HepG2 (cell line): Measurements from ENCODE around the gene KRCC1. TPM values are rescaled to one million over a fixed set of nuclear protein-coding genes. Genes with fewer than 3 reads are reported as not detected.

Source experiments
- CHD2 ChIP-seq: IDR thresholded peaks from 2 replicates; pipeline ENCODE4 v1.6.1; 2011; ENCODE audit warnings: low read depth, low read length, improper control_type of control experiment
- NAIF1 ChIP-seq: sonication (generic); formaldehyde crosslinking; IDR thresholded peaks from 2 replicates; pipeline ENCODE4 v1.5.0; 2020; ENCODE audit warnings: mild to moderate bottlenecking, missing genetic modification reagents, borderline replicate concordance
- POLR2G ChIP-seq: fragments of 200-400 bp; formaldehyde crosslinking; IDR thresholded peaks from 2 replicates; pipeline ENCODE4 v1.6.1; 2018; ENCODE audit warnings: mild to moderate bottlenecking, low read depth, low read length, moderate library complexity
- TRAFD1 ChIP-seq: sonication (generic); formaldehyde crosslinking; IDR thresholded peaks from 2 replicates; pipeline ENCODE4 v1.5.1; 2020; ENCODE audit warnings: missing genetic modification reagents, mild to moderate bottlenecking, borderline replicate concordance
- ZMYM4 ChIP-seq: sonication (generic); formaldehyde crosslinking; IDR thresholded peaks from 2 replicates; pipeline ENCODE4 v1.8.1; 2023; ENCODE audit warnings: mild to moderate bottlenecking, missing genetic modification reagents
- ZNF329 ChIP-seq: sonication (generic); formaldehyde crosslinking; IDR thresholded peaks from 2 replicates; pipeline ENCODE4 v1.9.0; 2021; ENCODE audit warnings: low read depth, mild to moderate bottlenecking, missing genetic modification reagents
- ZNF407 ChIP-seq: sonication (generic); formaldehyde crosslinking; IDR thresholded peaks from one replicate; pipeline ENCODE4 v1.5.1; 2020; ENCODE audit warnings: mild to moderate bottlenecking, missing genetic modification reagents; ENCODE audit errors: not compliant biosample characterization
- ZNF512 ChIP-seq: sonication (generic); formaldehyde crosslinking; IDR thresholded peaks from 2 replicates; pipeline ENCODE4 v1.4.0; 2020; ENCODE audit warnings: mild to moderate bottlenecking, missing genetic modification reagents
- ZNF609 ChIP-seq: sonication (generic); formaldehyde crosslinking; IDR thresholded peaks from 2 replicates; pipeline ENCODE4 v1.4.0; 2020; ENCODE audit warnings: mild to moderate bottlenecking, missing genetic modification reagents, borderline replicate concordance
- ZNF790 ChIP-seq: sonication (generic); formaldehyde crosslinking; IDR thresholded peaks from 2 replicates; pipeline ENCODE4 v1.8.0; 2022; ENCODE audit warnings: missing genetic modification reagents, mild to moderate bottlenecking, borderline replicate concordance
- polyA plus RNA-seq, 8 experiments: library from polyadenylated mRNA; depleted of rRNA in 3 of 8; stranded (reverse) in 7 of 8; unstranded in 1 of 8; fragments of >200 nt; fragmentation: Illumina TruSeq in 4 of 8; extraction: Trizol in 4 of 8; gene quantifications; 2 replicates each; pipeline versions ENCODE4 v1.2.1 to v1.2.3, GENCODE V29; 2011 to 2016; ENCODE audit warnings: low read depth in 4 of 8, missing spikeins in 1 of 8, mixed read lengths in 1 of 8; ENCODE audit not compliant: insufficient read depth in 1 of 8
- total RNA-seq, 5 experiments: library from RNA; depleted of rRNA; stranded (reverse); fragments of >200 nt; fragmentation: Illumina TruSeq; extraction: Trizol; gene quantifications; 2 replicates each; pipeline ENCODE4 v1.2.3, GENCODE V29; 2016; ENCODE audit warnings: low read depth in 1 of 5

Gene KRCC1
- total and polyA plus RNA-seq, 2 of the 13 experiments (the other 11 are each of a cell fraction or from before 2014, with no cell fraction given), result 6.5 to 7.7 TPM

GRCh38 chr2:88059979-88060906 is 4.7 kb upstream of the KRCC1 start (continued):
- no peak for TF ChIP-seq TRAFD1 (CRISPR knock-in tag)
- TF ChIP-seq ZNF329 (CRISPR knock-in tag), result no peak
- TF ChIP-seq ZMYM4 (CRISPR knock-in tag), result peak; percentile 40; the same call in 1 of the 2 replicates
- TF ChIP-seq POLR2G, result no peak
- peak; percentile 82; the same call in 1 of the 2 replicates for TF ChIP-seq ZNF609
- TF ChIP-seq ZNF407 (CRISPR knock-in tag), result no peak
- no peak for TF ChIP-seq NAIF1 (CRISPR knock-in tag)
- TF ChIP-seq ZNF790 (CRISPR knock-in tag), result no peak
- TF ChIP-seq CHD2, result no peak
- TF ChIP-seq ZNF512, result no peak
